A549 (cell line): ENCODE measurements around the gene CHML.

Experiments
- BCL3 ChIP-seq: fragments of >200 bp; sonication (Bioruptor Twin); formaldehyde crosslinking; IDR thresholded peaks from 3 replicates; pipeline ENCODE4 v1.6.1; 2016
- CTCF ChIP-seq: fragments of >200 bp; sonication (Bioruptor Twin); formaldehyde crosslinking; IDR thresholded peaks from 3 replicates; pipeline ENCODE4 v1.5.1; 2016
- MAX ChIP-seq: IDR thresholded peaks from 2 replicates; pipeline ENCODE4 v1.6.1; 2012
- ZC3H11A ChIP-seq: fragments of 450-650 bp; IDR thresholded peaks from 2 replicates; pipeline ENCODE4 v1.6.1; 2014; ENCODE audit warnings: antibody characterized with exemption, mild to moderate bottlenecking

GRCh38 chr1:241639623-241640148 is 483 bp downstream of the CHML start:
- TF ChIP-seq CTCF (no peak), MAX (no peak), ZC3H11A (no peak), BCL3 (no peak)
